HG02938 (cell line): ENCODE results near the gene UTS2R.

Experiments
- ATAC-seq: cut with Tn5 transposase; IDR thresholded peaks from one replicate; pipeline ENCODE4 v1.9.1; 2021; ENCODE audit warnings: mild to moderate bottlenecking, moderate library complexity; ENCODE audit not compliant: unreplicated experiment

The UTS2R gene

DNA sequence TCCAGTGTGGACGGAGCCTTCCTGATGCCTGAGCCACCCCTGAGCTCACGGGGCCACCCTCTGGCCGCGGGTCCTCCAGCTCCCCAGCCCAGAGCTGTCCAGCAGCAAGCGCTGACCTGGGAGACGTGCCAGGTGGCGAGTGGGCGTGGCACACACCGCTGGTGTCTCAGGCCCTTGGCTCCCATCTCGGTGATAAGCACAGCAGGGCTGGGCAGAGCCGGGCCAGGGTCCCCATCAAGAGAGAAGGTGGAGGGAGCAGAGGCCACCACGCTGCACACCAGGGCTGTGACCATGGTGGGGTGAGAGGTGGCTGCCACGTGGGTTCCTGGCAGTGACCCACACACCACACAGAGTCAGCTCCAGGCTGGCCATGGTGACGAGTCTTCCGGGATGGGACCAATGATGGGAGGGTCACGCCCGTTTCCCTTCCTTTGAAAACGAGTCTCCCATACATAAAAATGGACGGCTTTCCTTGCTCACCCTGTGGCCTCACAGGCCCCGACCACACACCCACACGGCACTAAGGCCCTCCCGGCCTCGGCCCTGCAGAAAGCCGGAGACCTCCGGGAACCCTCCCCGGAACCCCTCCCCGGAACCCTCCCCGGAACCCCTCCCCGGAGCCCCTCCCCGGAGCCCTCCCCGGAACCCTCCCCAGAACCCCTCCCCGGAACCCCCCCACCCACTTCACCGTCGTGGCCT is 16.8 kb downstream of the UTS2R start:
- ATAC-seq, result no peak

DNA sequence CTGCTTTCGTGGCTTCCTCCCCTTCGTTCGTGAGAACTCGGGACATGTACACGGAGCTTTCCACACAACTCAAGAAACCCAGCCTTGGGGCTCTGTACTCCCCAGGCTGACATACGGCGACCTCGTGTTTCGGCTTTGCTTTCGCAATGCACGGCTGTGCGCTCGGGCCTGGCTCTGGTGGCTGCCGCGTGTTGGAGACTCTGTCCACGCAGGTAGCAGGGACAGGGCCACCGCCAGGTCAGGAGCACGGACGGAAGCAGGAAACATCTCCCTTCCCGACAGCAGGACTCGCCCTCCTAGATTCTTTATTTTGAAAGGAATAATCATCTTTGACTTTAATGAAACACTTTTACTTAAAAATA is 17.3 kb downstream of the UTS2R start:
- ATAC-seq, result no peak

DNA sequence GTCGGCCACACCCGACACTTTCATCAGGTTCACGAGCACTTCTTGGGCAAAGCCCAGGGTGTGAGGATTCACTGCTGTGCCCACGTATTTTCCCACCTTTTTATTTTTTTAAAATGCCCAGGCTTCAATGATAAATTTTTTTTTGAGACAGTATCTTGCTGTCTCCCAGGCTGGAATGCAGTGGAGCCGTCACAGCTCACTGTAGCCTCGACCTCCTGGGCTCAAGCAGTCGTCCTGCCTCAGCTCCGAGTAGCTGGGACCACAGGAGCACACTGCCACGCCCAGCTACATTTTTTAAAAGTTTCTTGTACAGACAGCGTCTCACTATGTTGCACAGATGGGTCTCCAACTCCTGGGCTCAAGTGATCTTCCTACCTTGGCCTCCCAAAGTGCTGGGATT is 17.8 kb downstream of the UTS2R start:
- ATAC-seq, result no peak

DNA sequence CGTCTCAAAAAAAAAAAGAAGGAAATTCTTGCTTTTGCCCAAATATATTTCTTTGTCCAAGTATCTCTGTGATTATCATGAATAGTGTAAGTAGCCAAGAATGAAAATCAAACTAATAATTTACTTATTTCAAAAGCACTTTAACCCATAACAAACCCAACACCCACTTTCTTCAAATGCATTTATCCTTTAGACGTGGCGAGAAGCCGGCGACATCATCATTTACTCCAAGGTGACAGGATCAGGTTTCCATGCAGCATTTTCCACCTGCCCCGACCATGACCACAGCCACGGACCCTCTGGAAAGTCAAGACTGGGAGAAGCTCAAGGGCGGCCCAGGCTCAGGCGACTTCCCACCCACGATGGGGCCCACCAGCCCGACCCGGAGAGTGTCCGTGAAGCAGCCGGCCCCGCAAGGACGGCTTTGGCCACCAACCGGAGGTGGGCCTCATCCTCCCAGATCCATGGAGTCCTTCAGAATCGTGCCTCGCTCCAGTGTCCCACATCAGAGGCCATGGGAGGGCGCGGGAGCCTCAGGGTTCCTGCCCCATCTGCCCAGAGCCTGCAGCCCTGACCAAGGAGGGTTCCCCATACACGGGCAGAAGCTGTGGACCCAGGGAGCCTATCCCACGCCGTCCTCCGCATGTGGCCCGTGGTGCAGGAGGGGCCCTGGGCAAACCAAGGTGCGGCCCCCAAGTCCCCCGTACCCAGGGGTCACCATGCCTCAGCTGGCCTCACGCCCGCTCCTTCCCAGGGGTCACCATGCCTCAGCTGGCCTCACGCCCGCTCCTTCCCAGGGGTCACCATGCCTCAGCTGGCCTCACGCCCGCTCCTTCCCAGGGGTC is 18.7 kb downstream of the UTS2R start:
- ATAC-seq, result no peak

DNA sequence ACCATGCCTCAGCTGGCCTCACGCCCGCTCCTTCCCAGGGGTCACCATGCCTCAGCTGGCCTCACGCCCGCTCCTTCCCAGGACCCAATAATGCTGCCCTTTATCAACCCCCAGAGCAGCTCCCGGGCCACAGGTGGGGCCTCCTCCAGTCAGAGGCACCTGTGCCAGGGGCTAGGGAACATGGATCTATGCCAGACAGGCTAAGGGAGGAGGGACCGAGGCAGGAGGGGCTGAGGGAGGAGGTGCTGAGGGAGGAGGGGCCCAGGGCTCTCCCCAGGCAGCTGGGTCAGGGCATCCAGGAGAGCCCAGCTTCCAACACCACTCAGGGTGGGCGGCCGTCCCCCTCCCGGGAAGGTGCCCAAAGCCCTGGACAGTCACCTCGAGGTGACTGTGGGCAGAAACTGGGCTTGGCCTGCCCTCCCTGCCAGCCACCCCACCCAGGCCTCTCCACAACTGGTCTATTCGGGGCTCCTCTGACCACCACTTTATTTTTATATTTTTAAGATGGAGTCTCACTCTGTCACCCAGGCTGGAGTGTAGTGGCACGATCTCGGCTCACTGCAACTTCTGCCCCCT is 19.4 kb downstream of the UTS2R start:
- ATAC-seq, result no peak

DNA sequence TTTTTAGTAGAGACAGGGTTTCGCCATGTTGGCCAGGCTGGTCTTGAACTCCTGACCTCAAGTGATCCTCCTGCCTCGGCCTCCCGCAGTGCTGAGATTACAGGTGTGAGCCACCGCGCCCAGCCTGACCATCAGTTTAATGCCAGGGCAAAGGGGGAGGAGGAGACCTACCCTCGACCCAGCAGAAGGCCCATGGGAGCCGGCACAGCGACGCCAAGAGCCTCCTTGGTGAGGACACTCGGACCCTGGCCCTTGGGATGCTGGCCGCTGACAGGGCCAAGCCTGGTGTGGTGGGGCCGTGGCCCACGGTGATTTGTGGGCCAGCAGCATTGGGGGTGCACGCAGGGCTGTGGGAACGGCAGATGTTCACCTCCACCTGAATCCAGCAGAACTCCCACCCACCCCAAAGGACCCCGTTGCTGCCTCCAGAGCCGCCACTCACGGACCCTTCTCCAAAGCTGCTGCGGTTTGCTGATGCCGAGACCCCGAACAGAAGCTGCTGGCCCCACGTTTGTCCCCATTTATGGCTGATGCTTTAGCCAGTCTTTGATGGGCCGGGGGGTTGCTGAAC is 20.0 kb downstream of the UTS2R start:
- ATAC-seq, result no peak

DNA sequence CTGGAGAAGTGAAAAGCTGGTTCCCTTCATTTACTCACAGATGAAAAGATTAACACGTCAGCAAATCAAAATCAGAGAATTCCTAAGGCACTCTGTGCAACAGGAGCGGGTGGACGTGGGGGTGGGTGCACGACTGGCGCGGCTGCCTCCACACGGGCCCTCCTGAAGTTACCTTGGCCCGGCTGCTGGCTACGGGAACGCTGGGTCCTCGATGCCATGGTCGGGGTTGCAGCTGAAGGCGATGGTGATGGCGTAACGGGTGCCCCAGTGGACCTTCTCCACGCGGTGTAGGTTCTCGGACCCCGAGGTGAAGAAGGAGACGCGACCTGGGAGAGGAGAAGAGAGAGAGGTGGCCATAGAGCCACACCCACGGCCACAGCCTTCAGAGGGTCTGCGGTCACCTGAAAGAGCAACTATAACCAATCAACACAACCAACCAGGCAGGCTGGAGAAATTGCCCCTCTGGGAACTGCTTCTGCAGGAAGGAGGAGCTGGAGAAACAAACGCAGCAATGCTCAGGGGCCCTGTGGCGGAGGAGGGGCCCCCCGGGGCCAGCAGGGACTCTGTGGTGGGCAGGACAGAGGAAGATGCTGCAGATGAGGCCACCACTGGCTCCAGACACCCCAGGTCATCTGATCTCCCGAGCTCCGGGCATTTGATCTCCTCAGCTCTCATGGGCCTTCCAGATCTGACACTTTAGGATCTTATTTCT is 20.8 kb downstream of the UTS2R start:
- ATAC-seq, result no peak

DNA sequence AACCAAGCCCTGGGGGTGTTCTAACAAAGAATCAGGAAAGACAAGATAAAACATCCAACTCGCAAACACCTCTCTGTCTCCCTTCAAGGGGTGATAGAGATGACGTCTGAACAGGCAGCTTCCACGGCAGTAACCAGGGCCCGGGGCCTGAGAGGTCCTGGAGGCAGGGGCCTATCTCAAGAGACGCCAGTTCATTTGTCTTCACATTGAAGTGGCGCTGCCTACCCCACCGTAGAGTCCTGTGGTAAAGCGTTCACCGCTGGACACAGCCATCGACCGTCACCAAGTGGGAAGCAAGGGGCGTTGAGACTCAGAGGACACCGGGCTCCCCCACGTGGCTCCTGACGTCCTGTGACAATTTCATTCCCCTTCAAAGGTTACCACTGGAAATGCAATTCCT is 21.4 kb downstream of the UTS2R start:
- no peak for ATAC-seq

DNA sequence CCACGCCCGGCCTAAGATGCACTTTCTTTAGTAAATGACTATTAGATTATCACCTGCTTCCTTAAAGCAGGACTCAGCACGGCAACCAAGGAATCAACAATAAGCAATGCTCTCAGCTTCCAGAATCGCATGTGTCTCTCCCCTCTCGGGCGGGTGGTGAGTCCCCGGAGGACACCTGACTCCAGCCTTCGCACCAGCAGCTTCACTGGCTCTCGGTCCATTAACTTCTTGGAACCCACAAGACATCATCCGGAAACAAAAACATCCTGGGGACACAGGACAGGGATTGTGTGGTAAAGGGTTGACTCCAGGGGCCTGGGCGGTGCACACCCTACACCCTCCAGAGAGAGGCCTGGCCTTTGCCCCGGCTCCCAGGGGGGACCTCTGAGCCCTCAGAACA is 22.7 kb downstream of the UTS2R start:
- no peak for ATAC-seq

DNA sequence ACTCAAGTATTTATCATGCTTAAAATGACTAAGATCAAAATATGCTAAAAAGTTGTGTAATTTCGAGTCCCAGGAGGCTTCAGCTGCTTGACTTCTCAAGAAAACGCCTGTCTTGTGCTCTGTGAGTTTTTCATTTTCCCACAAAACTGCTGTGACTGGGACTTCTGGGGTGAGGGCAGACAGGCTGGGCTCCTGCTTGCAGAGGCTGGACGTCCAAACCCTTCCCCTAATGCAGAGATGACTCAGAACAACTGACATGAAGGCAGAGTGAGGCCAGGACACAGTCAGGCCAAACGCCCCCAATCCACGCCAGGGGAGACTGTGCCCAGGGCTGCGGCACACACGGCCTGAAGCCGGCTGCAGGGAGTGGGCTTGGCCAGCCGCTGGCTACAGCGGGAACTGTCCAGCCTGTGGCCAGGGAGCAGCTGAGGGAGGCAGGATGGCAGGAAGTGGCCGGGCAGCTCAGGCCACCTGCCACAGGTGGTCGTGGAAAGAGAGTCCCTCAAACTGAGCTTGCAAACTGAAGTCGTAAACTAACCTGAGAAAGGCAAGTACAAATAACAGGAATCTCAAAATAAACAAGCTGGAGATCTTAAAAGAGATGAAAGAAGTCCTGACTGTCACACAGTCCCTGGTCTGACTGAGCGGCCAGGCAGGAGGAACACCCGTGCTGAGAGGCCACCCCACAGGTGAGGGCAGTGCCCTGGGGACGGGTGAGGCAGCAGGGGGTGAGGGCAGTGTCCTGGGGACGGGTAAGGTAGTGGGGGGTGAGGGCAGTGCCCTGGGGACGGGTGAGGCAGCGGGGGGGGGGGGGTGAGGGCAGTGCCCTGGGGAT is 25.3 kb downstream of the UTS2R start:
- ATAC-seq, result no peak

DNA sequence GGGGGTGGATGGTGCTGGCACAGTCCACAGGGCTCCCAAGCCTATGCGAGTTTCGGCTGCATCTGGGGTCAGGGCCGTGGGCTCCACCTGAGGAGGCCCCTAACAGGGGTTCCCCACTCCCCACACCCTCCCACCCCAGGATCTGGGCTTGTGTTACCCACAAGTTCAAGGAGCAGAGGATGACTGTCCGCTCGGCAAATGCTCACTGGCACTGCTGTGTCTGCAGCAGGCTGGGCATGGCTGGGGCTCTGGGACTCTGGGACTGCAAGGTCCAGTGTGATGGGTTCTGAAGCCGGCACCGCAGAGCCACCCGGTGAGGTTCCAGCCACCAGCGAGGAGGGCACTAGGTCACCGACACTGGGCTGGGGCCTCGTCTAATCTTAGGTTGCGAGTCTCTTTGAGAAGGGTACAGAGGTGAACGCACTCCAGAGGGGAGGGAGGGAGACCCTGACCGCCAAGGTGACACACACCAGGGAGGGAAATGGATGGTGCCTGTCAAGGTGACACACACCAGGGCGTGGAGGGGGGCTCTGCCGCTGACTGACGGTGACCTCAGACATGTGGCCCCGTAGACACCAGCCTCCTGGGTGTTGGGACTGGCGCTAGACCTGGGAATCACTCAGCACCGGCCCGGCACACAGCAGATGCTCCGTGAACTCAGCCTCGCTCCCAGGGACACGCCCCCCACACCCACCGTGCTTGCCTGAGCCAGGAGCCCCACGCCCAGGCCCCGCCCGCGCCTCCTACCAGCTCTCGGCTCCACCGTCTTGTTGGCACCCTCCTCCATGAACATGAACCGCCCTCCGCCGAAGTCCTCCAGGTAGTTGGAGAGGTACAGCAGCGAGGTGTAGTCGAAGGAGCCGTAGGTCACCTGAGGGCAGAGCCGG is 26.1 kb downstream of the UTS2R start:
- ATAC-seq, result no peak

DNA sequence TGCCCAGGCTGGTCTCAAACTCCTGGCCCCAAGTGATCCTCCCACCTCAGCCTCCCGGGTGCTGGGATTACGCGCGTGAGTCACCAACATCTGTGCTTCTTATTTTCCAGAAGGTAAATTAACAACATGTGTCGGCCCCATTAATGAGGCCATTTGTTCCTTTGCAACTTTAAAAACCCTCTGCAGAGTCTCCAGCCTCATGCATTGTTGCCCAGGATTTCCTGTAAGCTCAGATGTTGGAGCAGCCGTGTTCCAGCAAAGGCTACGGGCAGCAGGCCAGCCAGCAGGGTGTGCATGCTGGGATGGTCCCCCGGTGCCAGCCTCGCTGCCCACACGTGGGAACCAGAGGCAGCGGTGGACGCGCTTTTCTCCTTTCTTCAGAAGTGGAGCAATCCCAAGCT is 27.5 kb downstream of the UTS2R start:
- ATAC-seq, result no peak

DNA sequence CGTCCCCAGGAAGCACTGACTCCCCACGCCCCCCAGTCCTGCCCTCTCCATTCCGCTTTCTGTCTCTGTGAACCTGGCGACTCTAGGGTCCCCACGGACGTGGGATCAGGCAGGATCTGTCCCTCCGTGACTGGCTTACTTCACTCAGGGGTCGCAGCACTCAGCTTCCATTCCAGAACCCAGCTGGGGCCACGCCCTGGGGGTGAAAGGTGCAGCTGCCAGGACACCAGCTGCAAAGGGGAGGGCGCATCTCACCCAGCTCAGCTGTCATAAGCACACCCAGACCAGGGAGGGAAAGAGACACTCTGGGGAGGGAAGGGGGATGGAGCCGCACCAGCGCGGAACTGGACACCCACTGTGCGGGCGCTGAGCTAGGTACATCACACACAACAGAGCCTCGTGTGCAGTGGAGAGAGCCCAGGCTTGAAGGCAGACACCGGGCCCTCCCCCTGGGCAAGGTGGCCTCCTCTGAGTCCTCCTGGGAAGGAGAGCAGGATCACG is 28.1 kb downstream of the UTS2R start:
- no peak for ATAC-seq

DNA sequence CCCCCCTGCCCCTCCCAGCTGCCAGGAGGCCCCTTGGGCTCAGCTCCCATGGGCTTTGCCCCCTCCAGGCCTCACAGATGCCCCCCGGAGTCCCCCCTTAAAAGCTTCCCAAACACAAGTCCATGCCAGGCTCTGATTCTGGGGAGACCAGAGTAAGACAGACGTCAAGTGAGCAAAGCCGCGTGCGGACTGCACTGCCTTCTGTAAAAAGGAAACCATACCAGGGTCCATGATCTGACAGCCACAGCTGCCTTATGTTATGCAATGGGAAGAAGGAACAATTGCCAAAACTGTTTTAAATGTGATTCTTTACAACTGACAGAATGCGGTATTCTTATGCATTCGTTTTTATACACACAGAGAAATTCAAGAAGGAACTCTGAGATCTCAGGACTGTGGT is 28.6 kb downstream of the UTS2R start:
- no peak for ATAC-seq

DNA sequence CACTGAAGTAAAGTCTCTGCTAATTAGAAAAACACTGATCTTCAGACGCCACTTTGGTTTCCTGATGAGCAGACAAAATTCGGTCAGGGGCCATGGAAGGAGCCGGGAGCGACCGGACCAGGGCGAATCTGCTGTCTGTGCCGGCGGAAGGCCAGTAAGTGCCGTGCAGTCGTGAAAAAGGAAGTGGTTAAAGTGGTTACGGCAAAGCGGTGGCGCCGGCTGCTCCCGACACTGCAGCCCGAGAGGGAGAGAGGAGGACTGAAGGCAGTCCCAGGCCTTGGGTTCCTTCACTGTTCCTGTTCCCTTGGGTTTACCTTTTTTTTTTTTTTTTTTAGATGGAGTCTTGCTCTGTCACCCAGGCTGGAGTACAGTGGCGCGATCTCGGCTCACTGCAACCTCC is 29.3 kb downstream of the UTS2R start:
- no peak for ATAC-seq

DNA sequence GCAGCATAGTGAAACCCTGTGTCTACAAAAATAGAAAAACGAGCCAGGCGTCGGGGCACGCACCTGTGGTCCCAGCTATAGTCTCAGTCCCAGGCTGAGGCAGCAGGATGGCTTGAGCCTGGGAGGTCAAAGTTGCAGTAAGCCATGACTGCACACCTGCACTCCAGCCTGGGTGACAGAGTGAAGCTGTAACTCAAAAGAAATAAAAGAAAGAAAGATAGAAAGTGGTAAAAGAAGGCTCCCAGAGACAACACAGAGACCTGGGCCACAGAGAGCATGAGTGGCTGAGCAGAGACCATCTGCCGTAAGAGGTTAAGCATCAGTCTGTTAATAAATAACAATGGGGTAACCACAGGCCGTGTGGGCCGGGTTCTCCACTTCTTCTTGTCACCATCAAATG is 31.3 kb downstream of the UTS2R start:
- ATAC-seq, result peak; percentile 77

DNA sequence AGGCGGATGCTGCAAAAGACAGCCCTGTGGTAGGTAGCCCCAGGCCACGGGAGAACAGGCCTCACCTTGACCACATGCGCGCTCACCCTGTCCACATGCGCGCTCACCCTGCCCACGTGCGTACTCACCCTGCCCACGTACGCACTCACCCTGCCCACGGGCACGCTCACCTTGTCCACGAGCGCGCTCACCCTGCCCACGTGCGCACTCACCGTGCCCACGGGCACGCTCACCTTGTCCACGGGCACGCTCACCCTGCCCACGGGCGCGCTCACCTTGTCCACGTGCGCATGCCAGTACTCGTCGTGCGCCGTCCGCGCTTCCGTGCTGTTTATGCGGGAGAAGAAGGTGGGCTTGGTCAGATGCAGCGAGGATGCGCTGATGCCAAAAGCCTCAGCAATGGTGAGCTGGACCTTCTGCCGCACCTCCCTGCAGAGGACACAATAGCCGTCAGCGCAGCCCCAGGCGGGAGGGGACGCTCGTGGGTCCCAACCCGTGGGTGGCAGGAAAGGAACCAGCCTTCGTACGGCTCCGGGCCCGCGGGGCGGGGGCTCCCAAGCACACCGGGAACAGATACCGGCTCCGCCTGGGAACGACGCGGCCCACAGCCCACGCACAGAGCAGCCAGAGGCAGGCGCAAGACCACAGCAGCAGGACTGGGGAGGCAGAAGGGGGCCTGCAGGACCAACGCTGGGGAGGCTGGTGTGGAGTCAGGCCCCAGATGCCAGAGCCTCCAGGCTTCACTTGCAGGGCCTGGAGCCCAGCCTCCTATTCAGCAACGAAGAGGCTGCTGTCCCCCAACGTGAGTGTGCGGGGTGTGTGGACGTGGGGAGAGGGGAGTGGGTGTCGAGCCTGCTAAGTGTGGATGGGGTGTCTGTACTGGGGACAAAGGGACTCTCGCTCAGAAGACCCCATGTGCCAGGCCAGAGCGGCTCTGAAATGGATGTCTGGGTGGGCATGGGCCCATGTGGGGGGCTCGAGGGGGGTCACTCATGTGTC is 32.4 kb downstream of the UTS2R start:
- ATAC-seq, result no peak

DNA sequence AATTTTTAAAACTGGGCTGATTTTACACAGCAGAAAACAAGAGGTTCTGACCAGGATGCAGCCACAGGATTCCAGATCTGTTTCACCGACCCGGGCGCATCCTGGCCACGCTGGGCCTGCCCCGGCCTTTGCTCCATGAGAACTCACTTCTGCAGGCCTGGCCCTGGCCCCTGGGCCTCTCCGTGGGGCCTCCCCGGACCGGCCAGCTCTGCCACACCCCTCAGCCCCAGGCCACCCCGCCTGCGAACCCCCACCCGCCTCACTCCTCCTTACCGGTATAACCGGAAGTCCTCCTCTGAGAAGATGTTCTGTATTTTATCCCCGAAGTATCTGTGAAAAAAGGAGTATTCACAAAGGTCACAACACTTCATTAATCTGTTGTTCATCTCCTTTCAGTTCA is 33.5 kb downstream of the UTS2R start:
- ATAC-seq, result no peak
